VCaP (cell line): ENCODE results near the gene SGK2.

Experiments
- H3K27ac ChIP-seq: fragments of 450-650 bp; 2 replicates; pipeline ENCODE4 v1.5.1; 2017
- TF ChIP-seq, protein P1 (sequence below): fragments of 450-650 bp; conservative IDR thresholded peaks from 2 replicates; pipeline ENCODE4 v1.5.1; 2017; ENCODE audit warnings: mild to moderate bottlenecking, moderate library complexity

Gene SGK2

DNA sequence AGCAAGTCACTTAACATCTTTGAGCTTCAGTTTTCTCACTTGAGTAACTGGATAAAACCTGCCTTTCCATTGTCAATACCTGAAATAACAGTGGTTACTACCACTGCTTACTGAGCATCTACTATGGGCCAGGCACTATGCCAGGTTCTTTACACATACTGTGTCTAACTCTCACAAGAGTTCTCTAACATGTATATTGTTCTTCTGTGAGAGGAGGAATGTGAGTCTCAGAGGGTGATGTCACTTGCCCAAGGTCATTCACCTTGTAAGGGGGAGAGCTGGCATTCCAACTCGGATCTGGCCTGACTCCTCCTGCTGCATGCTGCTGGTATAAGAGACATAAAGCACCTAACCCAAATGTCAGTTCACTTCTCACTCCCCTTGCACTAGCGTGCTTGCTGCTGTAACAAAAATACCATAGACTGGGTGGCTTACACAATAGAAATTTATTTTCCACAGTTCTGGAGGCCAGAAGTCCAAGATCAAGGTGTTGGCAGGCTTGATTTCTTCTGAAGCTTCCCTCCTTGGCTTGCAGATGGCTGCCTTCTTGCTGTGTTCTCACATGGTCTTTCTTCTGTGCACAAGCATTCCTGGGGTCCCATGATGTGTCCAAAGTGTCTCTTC lies 21.9 kb upstream of the SGK2 start:
- TF ChIP-seq, protein P1, sequence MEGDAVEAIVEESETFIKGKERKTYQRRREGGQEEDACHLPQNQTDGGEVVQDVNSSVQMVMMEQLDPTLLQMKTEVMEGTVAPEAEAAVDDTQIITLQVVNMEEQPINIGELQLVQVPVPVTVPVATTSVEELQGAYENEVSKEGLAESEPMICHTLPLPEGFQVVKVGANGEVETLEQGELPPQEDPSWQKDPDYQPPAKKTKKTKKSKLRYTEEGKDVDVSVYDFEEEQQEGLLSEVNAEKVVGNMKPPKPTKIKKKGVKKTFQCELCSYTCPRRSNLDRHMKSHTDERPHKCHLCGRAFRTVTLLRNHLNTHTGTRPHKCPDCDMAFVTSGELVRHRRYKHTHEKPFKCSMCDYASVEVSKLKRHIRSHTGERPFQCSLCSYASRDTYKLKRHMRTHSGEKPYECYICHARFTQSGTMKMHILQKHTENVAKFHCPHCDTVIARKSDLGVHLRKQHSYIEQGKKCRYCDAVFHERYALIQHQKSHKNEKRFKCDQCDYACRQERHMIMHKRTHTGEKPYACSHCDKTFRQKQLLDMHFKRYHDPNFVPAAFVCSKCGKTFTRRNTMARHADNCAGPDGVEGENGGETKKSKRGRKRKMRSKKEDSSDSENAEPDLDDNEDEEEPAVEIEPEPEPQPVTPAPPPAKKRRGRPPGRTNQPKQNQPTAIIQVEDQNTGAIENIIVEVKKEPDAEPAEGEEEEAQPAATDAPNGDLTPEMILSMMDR = no peak
- H3K27ac ChIP-seq = no peak overlapping the region

DNA sequence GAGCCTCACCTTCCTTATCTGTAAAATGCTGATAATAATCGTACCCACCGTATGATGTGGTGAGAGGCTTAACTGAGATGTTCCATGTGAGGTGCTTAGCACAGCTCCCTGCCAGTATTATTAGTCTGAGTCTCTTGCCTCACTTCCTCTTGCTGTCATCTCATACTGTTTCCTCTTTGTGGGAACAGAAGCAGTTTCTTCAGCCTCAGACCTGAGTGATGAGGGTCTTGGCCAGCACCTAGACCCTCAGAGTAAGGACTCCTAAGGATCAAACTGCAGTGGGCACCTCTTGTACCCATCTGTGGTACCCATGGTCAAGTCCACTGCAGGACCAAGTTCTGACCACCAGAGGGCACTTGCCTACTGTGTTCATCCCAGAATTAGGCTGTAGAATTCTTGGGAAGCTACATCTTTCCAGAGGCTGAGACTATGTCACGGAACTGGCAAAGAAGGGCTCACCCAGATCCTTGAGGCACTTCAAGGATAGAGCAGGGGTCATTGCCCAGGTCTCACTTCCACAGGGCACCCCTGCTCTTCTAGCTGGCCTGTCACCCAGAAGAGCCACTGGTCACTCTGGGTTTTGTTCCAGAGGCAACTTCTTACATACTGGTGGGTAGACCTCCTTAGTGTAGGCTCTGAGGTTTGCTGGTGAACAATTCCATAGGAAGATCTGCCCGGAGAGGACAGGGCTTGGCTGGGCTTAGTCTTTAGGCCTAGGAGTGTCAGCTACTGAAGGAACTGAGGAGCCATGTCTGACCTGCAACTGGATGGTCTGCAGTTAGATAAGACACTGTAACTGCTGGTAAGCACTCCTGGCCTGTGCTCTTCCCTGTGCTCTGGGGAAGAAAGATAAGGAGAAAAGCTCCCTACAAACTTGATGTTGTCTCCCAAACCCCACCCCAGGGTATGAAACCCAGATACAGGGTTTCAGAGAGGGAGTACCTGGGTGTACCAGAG lies 20.6 kb upstream of the SGK2 start:
- TF ChIP-seq, protein P1 = peak; percentile 97
- no peak overlapping the region for H3K27ac ChIP-seq

DNA sequence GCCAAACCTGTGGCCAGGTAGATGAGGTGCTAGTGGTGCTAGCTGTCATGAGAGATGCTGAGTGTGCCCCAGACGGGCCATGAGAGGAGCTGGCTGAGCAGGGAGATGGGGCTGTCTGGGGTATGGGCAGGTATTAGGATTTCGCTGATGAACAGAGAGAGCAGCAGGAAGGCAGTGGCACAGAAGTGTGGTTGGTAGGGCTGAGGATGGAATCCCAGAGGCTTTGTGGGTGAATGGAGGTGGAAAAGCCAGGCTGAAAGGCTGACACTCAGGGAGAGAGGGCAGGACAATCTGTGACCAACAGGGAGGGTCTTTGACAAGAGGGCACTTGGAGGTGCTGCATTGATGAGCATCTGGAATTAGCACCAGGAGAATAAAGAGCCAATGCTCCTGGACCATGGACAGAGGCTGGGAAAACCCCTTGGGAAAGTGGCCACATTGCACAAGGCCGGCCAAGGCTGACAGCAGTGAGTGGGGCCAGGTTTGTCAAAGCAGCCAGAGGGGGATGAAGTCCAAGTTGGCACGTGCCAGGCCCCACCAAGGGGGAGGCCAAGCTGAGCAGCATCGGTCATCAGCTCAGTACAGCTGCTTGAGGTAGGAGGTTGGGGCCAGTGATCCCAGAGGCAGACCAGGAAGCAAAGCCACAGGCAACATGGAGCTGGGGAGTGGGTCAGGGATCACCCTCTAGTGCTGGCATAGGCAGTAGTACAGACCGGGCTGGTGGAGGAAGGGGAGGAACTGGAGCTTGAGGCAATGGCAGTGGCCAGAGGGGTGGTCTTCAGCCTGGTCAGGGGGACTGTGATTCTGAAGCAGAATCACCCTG lies 19.7 kb upstream of the SGK2 start:
- TF ChIP-seq, protein P1 = no peak
- H3K27ac ChIP-seq = no peak overlapping the region

DNA sequence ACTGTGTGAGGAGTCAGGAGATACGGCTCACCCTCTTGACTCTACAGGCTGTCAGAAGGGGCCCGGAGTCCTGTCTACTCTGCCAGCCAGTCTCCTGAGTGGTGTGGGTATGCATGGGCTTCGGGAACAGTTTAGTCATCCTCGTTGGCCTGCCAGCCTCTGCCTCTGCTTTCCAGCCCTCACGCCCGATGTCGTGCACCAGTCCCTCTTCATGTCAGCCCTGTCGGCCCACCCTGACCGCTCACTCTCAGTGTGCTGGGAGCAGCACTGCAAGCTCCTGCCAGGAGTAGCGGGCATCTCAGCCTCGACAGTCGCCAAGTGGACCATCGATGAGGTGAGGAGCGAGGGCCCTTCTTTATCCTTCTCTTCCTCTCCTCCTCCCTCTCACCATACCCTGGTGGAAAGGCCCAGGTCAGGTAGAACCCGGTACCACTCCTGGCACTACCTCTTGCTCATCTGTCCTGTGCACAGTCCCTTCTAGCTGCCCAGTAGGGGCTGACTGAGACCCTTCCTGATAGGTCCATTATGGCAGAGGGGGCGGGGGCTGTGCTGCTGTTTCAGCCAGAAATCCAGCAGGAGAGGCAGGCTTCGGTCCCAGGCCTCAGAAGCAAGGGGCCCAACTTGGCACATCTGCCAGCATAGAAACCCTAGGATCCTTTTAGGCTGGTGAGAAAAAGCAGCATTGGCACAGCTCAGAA lies 18.7 kb upstream of the SGK2 start:
- no peak overlapping the region for H3K27ac ChIP-seq
- TF ChIP-seq, protein P1 = no peak

DNA sequence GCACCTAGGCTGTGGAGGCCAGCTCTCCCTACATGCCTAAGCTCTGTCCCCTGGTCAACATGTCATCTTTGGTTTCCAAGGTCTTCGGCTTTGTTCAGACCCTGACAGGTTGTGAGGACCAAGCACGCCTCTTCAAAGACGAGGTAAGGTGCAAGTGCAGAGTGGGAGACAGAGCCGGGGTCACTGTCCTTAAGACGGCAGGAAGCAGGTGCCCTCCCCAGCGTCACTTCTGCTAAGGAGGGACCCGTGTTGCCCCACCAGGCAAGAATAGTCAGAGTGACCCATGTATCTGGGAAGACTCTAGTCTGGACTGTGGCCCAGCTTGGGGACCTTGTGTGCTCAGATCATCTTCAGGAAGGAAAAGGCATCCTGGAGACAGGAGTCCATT lies 18.2 kb upstream of the SGK2 start:
- H3K27ac ChIP-seq = no peak overlapping the region
- TF ChIP-seq, protein P1 = no peak

DNA sequence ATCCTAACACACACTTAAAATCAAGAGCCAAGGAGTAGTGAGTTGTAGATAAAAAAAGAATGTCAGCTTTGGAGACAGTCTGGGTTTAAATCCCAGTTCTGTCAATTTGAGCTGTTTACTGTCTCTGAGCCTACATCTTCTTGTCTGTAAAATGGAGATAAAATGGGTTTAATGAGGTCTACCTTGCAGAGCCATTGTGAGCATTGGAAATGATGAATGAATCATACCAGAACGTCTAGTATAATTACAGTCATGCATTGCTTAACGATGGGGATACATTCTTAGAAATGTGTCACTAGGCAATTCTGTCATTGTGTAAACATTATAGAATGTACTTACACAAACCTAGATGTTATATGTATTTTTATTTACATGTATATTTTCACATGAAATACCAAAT lies 17.6 kb upstream of the SGK2 start:
- TF ChIP-seq, protein P1 = no peak
- H3K27ac ChIP-seq = no peak overlapping the region
